NCI-H1105 treated with DMSO at 0.1 percent for 48 hours (cell line): ENCODE measurements around the gene SERPINE1.
A peak's percentile ranks its signal among the peaks of the same experiment; 100 is the strongest.

Experiments used
- DNase-seq: peaks from one replicate; lab custom pipeline; 2025; lab: John Stamatoyannopoulos, UW

The SERPINE1 gene

GRCh38 chr7:101156866-101157589 is 30.1 kb downstream of the SERPINE1 start:
- no peak for DNase-seq

DNA sequence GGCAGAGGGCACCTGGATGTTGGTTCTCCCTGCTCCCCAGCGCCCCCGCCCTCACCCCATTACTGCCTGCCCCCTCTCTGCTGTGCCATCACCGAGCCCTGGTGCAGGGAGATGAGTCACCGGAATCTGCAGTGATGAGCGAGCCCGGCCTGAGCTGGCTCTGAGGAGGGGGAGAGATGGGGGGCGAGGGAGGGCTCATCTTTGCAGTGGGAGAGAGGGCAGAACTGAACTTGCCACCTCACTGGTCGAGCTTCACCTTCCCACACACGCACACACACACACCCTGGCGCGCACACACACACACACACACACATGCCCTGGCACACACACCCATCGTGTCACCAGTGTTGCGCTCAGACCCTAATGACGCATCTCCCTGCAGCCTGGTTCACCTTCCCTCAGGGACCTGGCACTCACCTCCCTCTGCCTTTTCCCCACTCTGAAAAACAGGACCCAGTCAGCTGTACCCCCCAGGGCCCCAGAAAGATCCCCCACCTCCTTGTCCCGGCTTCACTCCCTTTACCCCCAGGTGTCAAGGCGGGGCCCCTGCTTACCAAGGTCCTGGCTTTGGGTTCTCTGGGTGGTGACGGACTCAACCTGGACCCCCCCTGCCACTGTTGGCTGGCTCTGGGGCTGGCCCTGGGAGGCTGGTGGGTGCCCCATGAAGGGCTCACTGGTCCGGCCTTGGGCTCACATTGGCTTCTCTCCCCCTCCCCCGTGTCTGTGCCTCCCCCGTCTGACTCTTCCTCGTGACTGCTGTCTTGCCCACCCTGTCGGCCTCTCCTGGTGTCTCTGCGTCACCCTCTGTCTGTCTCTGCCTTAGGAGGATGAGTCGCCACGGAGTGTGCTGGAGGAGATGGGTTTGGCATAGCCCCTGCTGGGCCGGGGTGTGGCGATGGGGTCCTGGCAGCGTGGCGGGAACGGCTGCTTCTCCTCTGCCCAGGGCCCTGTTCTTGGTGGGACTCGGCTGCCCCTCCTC is 33.1 kb downstream of the SERPINE1 start:
- DNase-seq = no peak

DNA sequence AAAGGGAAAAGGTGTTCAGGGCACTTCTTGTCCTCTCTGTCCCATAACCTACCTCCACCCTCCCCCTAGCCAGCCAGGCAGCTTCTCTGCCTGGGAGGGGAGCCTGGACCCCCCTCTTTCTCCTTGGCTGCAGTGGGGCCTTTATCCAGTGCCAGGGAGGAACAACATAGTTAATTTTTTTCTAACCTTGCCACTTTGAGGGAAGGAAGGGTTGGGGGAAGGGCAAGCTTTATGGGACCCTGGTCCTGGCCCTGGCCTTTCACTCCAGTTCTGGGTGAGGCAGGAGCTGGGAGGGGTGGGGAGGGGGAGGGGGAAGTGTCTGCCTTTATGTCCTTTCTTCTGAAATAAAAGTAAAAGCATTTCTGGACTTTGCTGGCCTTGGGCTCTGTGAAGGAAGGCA is 34.0 kb downstream of the SERPINE1 start:
- no peak for DNase-seq

- no peak for DNase-seq
Measured at GRCh38 chr7:101161692-101162471, 35.0 kb downstream of the SERPINE1 start.

DNA sequence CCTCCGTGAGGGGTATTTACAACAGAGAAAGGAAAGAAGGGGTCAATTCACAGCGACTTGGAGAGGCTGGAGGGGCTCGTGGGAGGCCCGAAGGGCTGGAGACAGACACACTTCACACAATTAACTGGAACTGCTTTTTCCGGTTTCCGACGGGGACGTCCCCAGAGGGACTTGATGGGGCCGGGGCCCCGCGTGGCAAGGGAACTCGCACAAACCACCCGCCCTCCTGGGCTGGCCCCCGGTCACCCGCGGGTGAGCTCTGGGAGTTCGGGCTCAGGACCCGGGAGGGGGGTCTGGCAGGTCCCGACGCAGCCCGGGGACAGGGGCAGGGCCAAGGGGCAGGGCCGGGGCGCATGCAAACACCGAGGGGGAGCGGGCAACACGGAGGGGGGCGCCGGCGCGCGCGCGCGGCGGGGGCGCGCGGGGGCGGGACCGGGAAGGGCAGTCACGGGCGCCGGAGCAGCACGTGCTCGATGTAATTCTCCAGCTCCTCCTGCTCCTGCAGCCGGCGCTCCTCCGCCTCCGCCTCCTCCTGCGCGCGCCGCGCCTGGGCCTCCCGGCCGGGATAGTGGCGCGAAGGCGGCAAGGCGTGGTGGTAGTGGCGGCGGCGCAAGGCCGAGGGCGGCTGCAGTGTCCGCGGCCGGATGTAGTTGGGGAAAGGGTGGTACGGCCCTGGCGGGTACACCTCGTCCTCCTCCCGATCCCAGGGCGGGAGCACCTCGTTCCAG is 35.8 kb downstream of the SERPINE1 start:
- DNase-seq = peak; percentile 60

DNA sequence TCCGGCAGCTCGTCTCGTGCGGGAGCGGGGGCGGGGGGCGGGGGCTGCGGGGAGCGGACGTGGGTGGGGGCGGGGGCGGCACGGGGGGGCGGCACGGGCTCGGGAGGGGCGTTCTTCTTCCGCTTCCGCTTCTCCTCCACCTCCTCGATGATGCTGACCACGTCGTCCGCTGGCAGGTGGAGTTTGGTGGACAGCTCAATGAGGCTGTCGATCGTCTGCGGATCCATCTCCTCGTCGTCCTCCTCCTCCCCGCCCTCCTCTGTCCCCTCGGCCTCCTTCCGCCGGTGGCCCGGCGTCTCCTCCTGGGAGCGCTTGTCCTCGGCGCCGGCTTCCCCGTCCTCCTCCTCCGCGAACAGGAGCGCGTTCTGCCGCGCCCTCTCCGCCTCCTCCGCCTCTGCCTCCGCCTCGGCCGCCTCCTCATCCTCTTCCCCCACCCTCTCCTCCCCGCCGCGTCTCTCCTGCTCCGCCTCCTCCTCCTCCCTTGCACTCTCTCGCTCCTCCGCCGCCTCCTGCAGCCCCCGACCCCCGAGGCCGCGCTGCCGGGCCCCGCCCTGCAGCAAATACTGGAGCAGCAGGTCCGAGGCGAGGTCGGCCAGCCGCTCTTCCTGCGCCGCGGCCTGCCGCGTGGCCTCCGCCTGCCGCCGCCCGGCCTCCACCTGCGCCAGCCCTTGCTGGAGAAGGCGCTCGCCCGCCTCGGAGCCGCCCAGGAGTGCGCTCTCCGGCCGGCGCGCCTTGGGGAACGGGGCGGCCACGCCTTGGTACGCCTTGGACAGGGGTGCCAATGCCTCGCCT is 36.6 kb downstream of the SERPINE1 start:
- DNase-seq = peak; percentile 54

DNA sequence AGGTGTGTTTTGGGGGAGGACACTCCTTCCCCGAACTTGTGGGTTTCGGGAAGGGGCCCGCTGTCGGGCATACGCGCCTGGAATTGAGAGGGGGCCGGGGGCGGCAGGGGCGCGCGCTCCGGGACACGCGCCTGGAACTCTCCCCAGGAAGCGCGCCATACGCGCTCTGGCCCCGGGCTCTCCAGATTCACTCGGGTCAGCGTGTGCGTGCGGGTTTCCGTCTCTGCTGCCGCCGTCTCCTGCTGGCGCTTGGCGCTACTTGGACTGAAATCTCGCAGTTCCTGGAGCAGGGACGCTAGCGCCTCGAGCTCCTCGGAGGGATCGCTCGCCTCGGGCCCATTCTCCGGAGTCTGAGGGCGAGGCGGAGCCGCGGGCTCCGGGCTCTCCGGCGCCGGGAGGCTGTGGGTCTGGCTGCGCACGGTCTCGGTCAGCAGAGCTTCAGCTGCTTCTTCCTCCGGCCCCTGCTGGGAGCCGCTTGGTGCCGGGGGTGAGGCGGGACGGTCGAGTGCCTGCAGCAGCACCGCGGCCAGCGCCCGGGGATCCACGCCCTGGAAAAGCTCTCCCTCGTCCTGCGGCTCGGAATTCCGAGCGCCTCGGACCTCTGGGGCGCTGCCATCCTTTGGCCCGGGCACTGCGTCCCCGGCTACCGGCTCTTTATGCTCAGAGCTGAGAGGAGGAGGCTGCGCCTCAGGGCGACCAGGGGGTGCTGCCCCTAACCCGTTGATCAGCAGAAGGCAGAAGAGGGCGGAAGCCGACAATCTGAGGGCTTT is 37.4 kb downstream of the SERPINE1 start:
- no peak for DNase-seq

DNA sequence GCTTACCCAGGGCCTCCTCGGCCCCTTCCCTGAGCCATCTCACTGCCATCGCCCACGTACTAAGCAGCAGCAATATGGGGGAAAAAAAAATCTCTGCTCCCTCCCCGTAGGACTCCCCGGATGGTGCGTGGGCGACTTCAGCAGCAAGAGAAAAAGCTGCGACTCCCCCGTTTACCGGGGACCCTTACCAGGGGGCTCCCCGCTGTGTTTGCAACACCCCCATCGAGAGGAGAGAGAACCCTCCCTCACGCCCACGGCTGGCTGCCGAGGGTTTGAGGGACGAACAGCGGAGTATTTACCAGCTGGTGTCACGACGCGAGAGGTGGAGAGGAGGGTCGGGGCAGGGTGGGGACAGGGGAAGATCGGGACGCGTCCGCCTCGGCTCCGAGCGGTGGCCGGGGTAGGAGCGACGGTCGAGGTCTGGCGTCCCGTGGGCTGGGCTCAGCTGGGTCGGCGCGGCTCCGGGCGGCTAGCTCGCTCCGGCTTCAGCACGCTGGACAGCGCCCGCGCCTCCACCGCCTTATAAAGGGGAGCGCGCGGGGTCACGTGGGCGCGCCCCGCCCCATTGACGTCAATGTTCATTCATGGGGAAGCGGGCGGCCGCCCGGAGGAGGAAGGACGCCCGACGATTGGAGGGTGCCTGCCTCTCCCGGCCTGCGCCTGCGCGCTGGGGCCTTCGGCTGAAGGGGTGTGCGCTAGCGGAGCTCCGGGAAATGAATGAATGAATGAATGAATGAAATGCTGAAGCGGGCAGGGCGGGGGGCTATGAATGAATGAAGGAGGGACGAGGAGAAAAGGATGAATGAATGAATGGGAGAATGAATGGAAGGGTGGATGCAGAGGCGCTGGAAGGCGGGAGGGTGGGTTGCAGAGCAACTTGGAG is 38.4 kb downstream of the SERPINE1 start, which contains the start of gene VGF:
Gene VGF (minus strand): TSS at position 495 of the 883 bp plus-strand sequence. CDS start 726 bp downstream, outside the sequence.
- DNase-seq = peak; percentile 89

DNA sequence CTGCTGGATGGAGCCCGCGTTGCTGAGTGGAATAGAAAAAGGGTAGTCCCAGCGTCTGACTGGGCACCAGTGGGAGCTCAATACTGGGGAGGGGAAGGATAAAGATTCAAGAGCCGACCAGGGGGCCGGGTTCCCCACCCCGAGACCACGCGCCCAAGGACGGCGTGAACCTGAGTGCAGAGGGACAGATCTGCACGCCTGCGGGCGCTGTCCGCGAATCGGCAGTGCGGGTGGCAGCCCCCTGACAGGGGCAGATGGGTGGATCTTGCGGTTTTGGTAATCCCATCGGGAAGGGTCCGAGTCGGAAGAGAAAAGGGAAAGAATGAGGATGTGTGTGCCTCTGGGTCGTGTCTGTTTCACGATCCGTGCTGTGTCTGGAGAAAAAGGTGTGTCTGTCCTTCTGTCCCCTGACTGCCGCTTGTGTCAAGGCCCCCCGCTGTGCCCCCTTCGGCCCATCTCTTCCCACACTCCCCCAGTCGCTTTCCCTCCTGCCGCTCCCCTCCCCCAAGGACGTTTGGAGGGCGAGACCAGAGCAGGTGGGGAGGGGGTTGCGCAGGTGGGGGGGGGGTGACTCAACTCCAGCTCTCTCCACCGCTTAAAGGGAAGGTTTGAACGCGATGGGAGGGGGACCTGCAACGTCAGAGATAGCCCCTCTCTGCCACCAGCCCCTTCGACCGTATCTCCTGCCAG is 39.2 kb downstream of the SERPINE1 start:
- no peak for DNase-seq

- no peak for DNase-seq
Measured at GRCh38 chr7:101166648-101166908, 39.7 kb downstream of the SERPINE1 start.

DNA sequence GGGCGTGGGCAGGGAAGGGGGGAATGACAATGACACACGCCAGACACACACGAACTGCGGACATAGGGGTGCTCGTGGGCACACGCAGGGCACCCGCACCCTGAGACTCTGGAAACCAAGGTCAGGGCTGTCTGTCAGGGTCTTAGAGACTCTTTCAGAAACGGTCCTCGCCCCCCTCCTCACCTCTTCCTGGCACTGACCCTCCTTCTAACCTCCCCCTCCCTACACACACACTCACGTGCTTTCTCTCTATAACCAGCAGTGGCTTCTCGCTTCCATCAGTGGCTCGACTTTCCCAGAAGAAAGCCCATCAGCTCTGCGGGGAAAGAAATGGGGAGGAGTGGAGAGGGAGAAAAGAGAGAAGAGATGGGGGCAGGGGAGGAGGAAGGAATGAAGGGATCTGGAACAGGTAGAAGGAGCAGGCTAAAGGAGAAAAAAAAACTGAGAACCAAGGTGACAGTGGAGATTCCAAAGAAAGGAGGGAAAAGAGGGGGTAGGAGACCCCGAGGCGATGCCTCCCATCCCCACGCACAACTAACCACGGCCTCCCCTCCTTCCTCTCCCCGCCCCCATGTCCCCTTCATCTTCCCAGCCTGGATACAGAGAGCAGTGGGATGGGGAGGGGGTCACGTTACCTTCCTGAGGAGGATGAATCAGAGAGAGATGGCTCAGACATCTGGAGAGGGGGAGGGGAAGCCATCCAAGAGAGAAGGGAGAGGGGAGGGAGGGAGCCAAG is 40.2 kb downstream of the SERPINE1 start:
- no peak for DNase-seq

GRCh38 chr7:101167645-101168411 is 40.9 kb downstream of the SERPINE1 start:
- no peak for DNase-seq

DNA sequence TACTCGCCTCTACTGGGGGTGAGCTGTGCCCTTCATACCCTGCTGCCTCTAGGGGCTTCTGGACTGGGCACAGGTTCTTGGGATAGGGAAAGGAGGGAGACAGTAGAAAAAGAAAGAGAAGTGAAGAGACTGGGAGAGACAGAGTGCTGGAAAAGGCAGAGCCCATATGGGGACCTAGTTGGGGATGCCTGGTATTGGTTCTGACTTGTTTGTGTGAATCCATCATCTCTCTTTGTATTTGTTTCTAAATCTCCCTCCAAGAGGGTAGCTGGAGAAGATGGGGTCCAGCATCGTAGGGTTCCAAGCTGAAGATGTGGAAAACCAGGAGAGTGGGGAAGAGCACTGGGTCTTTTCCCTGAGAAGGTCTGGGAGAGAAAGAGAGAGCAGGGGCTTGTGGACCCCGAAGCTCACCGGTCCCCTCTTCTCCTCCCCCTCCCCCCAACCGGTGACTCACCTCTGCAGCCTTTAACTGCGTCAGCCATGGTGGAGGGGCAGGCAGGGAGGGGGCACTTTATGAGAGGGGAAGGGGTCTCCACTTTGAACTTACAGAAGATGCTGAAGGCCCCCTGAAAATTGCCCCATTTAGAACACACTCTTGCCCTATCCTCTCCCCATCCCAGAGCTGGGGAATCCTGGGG is 41.6 kb downstream of the SERPINE1 start:
- no peak for DNase-seq

- no peak for DNase-seq
Measured at GRCh38 chr7:101169110-101169837, 42.4 kb downstream of the SERPINE1 start.

GRCh38 chr7:101169838-101170551 is 43.1 kb downstream of the SERPINE1 start:
- DNase-seq = peak; percentile 55
